ENCODE measurements around the gene PROKR2. TPM values are rescaled to one million over a fixed set of nuclear protein-coding genes. Genes with fewer than 3 reads are reported as not detected.

Gene PROKR2
- total RNA-seq, 4 donors from 2014 or later = not detected

DNA sequence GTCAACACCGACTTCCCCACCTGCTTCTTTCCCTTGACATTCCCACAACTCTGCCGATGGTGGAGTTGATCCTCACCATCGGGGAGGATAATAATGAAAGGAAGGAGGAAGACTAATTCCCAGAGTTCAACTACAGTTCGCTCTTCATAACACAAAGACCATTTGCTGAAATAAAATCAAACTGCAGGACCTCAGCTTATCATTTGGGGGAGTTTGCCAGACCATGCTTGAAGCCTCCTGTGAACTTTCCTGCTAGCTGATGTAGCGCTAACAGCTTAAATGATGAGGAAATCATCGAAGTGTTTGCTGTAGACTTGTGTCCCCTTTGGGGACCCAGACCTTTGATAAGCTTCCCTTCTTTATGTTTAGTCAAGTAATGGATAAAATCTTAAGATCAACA, 26.2 kb downstream of the PROKR2 start:
- DNase-seq (ENCODE audit: low spot score) (no peak), ATAC-seq (ENCODE audit: low FRiP score) (no peak)
- TF ChIP-seq CTCF (IDR thresholded peaks at IDR 0.05) = no peak

- no peak for DNase-seq (ENCODE audit: low spot score)
- no peak for TF ChIP-seq CTCF (IDR thresholded peaks at IDR 0.05)
- no peak for ATAC-seq (ENCODE audit: low FRiP score)
Observed at GRCh38 chr20:5282561-5282960, 34.2 kb downstream of the PROKR2 start.

DNA sequence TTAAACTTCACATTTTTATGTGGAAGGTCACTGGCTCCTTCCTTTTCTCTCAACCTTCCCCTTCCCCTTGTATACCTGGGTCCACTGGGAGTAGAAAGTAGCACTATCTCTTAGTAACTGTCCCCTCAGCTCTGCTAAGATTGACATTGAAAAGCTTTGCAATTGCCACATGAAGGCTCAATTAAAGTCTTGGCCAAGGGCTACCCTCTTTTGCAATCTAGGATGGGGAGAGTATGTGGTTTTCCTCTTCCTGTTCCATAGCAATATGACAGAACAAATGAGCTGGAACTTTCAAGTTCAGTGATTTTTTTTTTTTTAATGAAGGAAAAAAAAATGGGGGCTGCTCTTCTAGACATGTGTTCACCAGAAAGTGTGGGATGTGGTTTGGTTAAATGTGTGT, 37.1 kb downstream of the PROKR2 start:
- DNase-seq (ENCODE audit: low spot score) (no peak), ATAC-seq (ENCODE audit: low FRiP score) (no peak)
- no peak for TF ChIP-seq CTCF (IDR thresholded peaks at IDR 0.05)

GRCh38 chr20:5272268-5272667, 44.5 kb downstream of the PROKR2 start:
- no peak for DNase-seq (ENCODE audit: low spot score)
- no peak for TF ChIP-seq CTCF (IDR thresholded peaks at IDR 0.05)
- ATAC-seq (ENCODE audit: low FRiP score) = no peak

- DNase-seq (ENCODE audit: low spot score) = no peak
- ATAC-seq (ENCODE audit: low FRiP score) = no peak
- TF ChIP-seq CTCF (IDR thresholded peaks at IDR 0.05) = no peak
Observed at GRCh38 chr20:5270603-5271002, 46.2 kb downstream of the PROKR2 start.

- ATAC-seq (ENCODE audit: low FRiP score) = no peak
- no peak for TF ChIP-seq CTCF (IDR thresholded peaks at IDR 0.05)
- no peak for DNase-seq (ENCODE audit: low spot score)
Observed at GRCh38 chr20:5268449-5268848, 48.3 kb downstream of the PROKR2 start.

- no peak for ATAC-seq (ENCODE audit: low FRiP score)
- DNase-seq (ENCODE audit: low spot score) = no peak
- TF ChIP-seq CTCF (IDR thresholded peaks at IDR 0.05) = no peak
Observed at GRCh38 chr20:5267092-5267491, 49.7 kb downstream of the PROKR2 start.

Small RNA genes lying within 50 kb of the gene (small RNA-seq; reads per million reads assigned to genes)
- gene RNA5-8SP7 = not detected

Other genes with a start within 250 kb of the PROKR2 start
- 100 to 1,000 TPM in 3 of 4 donors, 10 to 100 TPM in 1; 86.5 to 138 (median 127) TPM for gene TMEM230, start 203.9 kb downstream of the PROKR2 start, total RNA-seq
- gene PCNA, start 197.0 kb downstream of the PROKR2 start, total RNA-seq = 10 to 100 TPM; 26.4 to 38.6 (median 30.9) TPM
- 10 to 100 TPM; 27.5 to 49.5 (median 35.5) TPM for gene CDS2, start 189.9 kb downstream of the PROKR2 start, total RNA-seq